HEK293 (cell line): ENCODE results near the gene IFI27L1.

ENCODE experiments used
- CTCF ChIA-PET: fragments of 350-600 bp; formaldehyde crosslinking; extraction: SDS; loops from one replicate; lab custom pipeline; 2021; ENCODE audit warnings: antibody characterized with exemption; lab: Yijun Ruan, JAX
- POLR2A ChIA-PET: fragments of 300-600 bp; formaldehyde crosslinking; extraction: SDS; loops from one replicate; lab custom pipeline; 2020; ENCODE audit warnings: antibody characterized with exemption, inconsistent platforms; lab: Yijun Ruan, JAX
- H3K27ac ChIP-seq: fragments of 200-500 bp; sonication (Bioruptor generic); 2 replicates; pipeline ENCODE4 v1.5.1; 2014; ENCODE audit warnings: low read depth, low read length, control low read depth, inconsistent platforms; ENCODE audit errors: extremely low read depth
- H3K36me3 ChIP-seq, 2 experiments: fragments of 200-500 bp in 1 of 2; sonication (Bioruptor generic) in 1 of 2; 1 replicate in 1 of 2; 2 replicates in 1 of 2; pipeline ENCODE4 v1.5.1; 2014 to 2017; ENCODE audit warnings: inconsistent platforms in 2 of 2, low read length in 2 of 2; ENCODE audit not compliant: control insufficient read depth in 2 of 2, insufficient read depth in 1 of 2
- H3K4me1 ChIP-seq: fragments of 200-500 bp; sonication (Bioruptor generic); 2 replicates; pipeline ENCODE4 v1.5.1; 2014; ENCODE audit warnings: mild to moderate bottlenecking, low read length, inconsistent platforms; ENCODE audit not compliant: control insufficient read depth, insufficient read depth
- H3K4me3 ChIP-seq: 2 replicates; pipeline ENCODE4 v1.5.1; 2011; ENCODE audit warnings: low read depth, mild to moderate bottlenecking, control low read depth, low read length, moderate library complexity
- H3K9me3 ChIP-seq: fragments of 200-500 bp; sonication (Bioruptor generic); 2 replicates; pipeline ENCODE4 v1.5.1; 2014; ENCODE audit warnings: low read depth, low read length, inconsistent platforms; ENCODE audit not compliant: control insufficient read depth, insufficient read depth
- ATF2 ChIP-seq: fragments of 450-650 bp; formaldehyde crosslinking; IDR thresholded peaks from 2 replicates; pipeline ENCODE4 v1.5.1; 2016; ENCODE audit warnings: missing biosample characterization, missing genetic modification characterization, low read depth
- BCL6B ChIP-seq: fragments of 450-650 bp; formaldehyde crosslinking; IDR thresholded peaks from 2 replicates; pipeline ENCODE4 v1.5.1; 2017; ENCODE audit warnings: missing biosample characterization, missing genetic modification characterization
- SETDB1 ChIP-seq: IDR thresholded peaks from one replicate; pipeline ENCODE4 v1.6.1; 2017; ENCODE audit warnings: mild to moderate bottlenecking, low read length, moderate library complexity, mixed read lengths; ENCODE audit not compliant: insufficient read length
- TSHZ1 ChIP-seq: fragments of 450-650 bp; formaldehyde crosslinking; IDR thresholded peaks from 2 replicates; pipeline ENCODE4 v1.5.1; 2016; ENCODE audit warnings: missing biosample characterization, missing genetic modification characterization, borderline replicate concordance
- WT1 ChIP-seq: fragments of 450-650 bp; formaldehyde crosslinking; IDR thresholded peaks from 2 replicates; pipeline ENCODE4 v1.5.1; 2016; ENCODE audit warnings: missing biosample characterization, missing genetic modification characterization
- ZBTB20 ChIP-seq: fragments of 450-650 bp; formaldehyde crosslinking; IDR thresholded peaks from 2 replicates; pipeline ENCODE4 v1.5.1; 2016; ENCODE audit warnings: missing biosample characterization, missing genetic modification characterization
- ZNF148 ChIP-seq: fragments of 450-650 bp; formaldehyde crosslinking; IDR thresholded peaks from 2 replicates; pipeline ENCODE4 v1.5.0; 2017; ENCODE audit warnings: missing biosample characterization, missing genetic modification characterization, borderline replicate concordance
- ZNF202 ChIP-seq: fragments of 450-650 bp; formaldehyde crosslinking; IDR thresholded peaks from 2 replicates; pipeline ENCODE4 v1.5.1; 2016; ENCODE audit warnings: missing biosample characterization, missing genetic modification characterization, borderline replicate concordance
- ZNF211 ChIP-seq: fragments of 450-650 bp; formaldehyde crosslinking; IDR thresholded peaks from 2 replicates; pipeline ENCODE4 v1.5.1; 2016; ENCODE audit warnings: low read depth, missing biosample characterization, missing genetic modification characterization
- ZNF214 ChIP-seq: fragments of 450-650 bp; formaldehyde crosslinking; IDR thresholded peaks from 2 replicates; pipeline ENCODE4 v1.5.1; 2017; ENCODE audit warnings: missing biosample characterization, mild to moderate bottlenecking, missing genetic modification characterization, borderline replicate concordance
- ZNF488 ChIP-seq: fragments of 450-650 bp; formaldehyde crosslinking; IDR thresholded peaks from 2 replicates; pipeline ENCODE4 v1.5.1; 2016; ENCODE audit warnings: missing biosample characterization, missing genetic modification characterization
- ZNF629 ChIP-seq: fragments of 450-650 bp; formaldehyde crosslinking; IDR thresholded peaks from 2 replicates; pipeline ENCODE4 v1.5.1; 2017; ENCODE audit warnings: missing biosample characterization, missing genetic modification characterization
- ZNF645 ChIP-seq: fragments of 450-650 bp; formaldehyde crosslinking; IDR thresholded peaks from 2 replicates; pipeline ENCODE4; 2016; ENCODE audit warnings: missing biosample characterization, missing genetic modification characterization
- ZNF692 ChIP-seq: fragments of 450-650 bp; formaldehyde crosslinking; IDR thresholded peaks from 2 replicates; pipeline ENCODE4 v1.5.1; 2016; ENCODE audit warnings: missing biosample characterization, missing genetic modification characterization
- ZNF785 ChIP-seq: fragments of 450-650 bp; formaldehyde crosslinking; IDR thresholded peaks from 2 replicates; pipeline ENCODE4 v1.5.1; 2016; ENCODE audit warnings: missing biosample characterization, missing genetic modification characterization
- ZXDB ChIP-seq: fragments of 450-650 bp; formaldehyde crosslinking; IDR thresholded peaks from 2 replicates; pipeline ENCODE4 v1.5.1; 2016; ENCODE audit warnings: missing biosample characterization, missing genetic modification characterization

Gene IFI27L1

GRCh38 chr14:94122438-94122837, 41.3 kb downstream of the IFI27L1 start:
- Histone ChIP-seq H3K36me3 (no peaks in the 10 kb centered on the region), H3K4me1 (no peaks in the 10 kb centered on the region), H3K9me3 (no peaks in the 10 kb centered on the region), H3K27ac (no peak overlapping the region), H3K4me3 (no peak overlapping the region)
- ChIA-PET POLR2A (no interaction called here), CTCF (interaction anchor here (1.0 kb wide), 1 partner anchor 249 kb away, joined by 3 read pairs; no protein-coding TSS in a partner anchor)
- TF ChIP-seq ZBTB20 (no peak), ZXDB (tag by site-specific recombination) (no peak), ATF2 (tag by site-specific recombination) (no peak), ZNF202 (tag by site-specific recombination) (no peak), ZNF629 (tag by site-specific recombination) (no peak), ZNF645 (tag by site-specific recombination) (no peak), ZNF211 (tag by site-specific recombination) (no peak), ZNF148 (tag by site-specific recombination) (no peak), BCL6B (tag by site-specific recombination) (no peak), ZNF488 (tag by site-specific recombination) (no peak), SETDB1 (no peak), ZNF692 (no peak), TSHZ1 (tag by site-specific recombination) (no peak), ZNF214 (tag by site-specific recombination) (no peak), WT1 (no peak), ZNF785 (no peak)
